Measurements from ENCODE around the gene LRRC46. TPM values are rescaled to one million over a fixed set of nuclear protein-coding genes. Genes with fewer than 3 reads are reported as not detected.
A peak's percentile ranks its signal among the peaks of the same experiment; 100 is the strongest.

Gene LRRC46
- total and polyA plus RNA-seq, 9 of the 15 experiments (the other 6 are each of a cell fraction or from before 2014, with no cell fraction given): 0.39 to 1.4 (median 0.53) TPM; not detected in 1

DNA sequence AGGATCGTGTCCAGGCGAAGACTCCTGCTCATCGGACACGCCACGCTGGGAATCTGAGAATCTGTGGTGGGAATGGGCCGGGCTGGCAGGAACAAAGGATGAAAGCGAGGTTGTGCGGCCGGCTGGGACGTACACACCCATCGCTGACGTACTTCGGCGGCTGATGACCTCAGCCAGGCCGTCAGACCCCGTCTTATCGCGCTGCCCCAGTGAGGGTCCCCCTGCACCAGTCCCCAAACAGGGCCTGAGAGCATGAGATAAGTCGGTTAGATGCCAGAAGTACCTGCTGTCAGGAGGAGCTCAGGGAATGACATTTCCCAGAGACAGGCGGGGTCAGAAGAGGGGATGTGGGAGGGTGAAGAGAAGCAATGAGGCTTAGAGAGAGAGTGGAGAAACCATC lies 35.5 kb downstream of the LRRC46 start (continued):
- TF ChIP-seq, protein P1, sequence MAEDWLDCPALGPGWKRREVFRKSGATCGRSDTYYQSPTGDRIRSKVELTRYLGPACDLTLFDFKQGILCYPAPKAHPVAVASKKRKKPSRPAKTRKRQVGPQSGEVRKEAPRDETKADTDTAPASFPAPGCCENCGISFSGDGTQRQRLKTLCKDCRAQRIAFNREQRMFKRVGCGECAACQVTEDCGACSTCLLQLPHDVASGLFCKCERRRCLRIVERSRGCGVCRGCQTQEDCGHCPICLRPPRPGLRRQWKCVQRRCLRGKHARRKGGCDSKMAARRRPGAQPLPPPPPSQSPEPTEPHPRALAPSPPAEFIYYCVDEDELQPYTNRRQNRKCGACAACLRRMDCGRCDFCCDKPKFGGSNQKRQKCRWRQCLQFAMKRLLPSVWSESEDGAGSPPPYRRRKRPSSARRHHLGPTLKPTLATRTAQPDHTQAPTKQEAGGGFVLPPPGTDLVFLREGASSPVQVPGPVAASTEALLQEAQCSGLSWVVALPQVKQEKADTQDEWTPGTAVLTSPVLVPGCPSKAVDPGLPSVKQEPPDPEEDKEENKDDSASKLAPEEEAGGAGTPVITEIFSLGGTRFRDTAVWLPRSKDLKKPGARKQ (CRISPR knock-in tag; IDR thresholded peaks at IDR 0.05): no peak
- no peak for TF ChIP-seq ZNF436 (CRISPR knock-in tag; IDR thresholded peaks at IDR 0.05)
- peak; percentile 99 for TF ChIP-seq DPF2 (IDR thresholded peaks at IDR 0.05)
- TF ChIP-seq, protein P2, sequence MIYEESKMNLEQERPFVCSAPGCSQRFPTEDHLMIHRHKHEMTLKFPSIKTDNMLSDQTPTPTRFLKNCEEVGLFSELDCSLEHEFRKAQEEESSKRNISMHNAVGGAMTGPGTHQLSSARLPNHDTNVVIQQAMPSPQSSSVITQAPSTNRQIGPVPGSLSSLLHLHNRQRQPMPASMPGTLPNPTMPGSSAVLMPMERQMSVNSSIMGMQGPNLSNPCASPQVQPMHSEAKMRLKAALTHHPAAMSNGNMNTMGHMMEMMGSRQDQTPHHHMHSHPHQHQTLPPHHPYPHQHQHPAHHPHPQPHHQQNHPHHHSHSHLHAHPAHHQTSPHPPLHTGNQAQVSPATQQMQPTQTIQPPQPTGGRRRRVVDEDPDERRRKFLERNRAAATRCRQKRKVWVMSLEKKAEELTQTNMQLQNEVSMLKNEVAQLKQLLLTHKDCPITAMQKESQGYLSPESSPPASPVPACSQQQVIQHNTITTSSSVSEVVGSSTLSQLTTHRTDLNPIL (CRISPR knock-in tag; IDR thresholded peaks at IDR 0.05): no peak
- TF ChIP-seq, protein P3, sequence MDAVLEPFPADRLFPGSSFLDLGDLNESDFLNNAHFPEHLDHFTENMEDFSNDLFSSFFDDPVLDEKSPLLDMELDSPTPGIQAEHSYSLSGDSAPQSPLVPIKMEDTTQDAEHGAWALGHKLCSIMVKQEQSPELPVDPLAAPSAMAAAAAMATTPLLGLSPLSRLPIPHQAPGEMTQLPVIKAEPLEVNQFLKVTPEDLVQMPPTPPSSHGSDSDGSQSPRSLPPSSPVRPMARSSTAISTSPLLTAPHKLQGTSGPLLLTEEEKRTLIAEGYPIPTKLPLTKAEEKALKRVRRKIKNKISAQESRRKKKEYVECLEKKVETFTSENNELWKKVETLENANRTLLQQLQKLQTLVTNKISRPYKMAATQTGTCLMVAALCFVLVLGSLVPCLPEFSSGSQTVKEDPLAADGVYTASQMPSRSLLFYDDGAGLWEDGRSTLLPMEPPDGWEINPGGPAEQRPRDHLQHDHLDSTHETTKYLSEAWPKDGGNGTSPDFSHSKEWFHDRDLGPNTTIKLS (IDR thresholded peaks at IDR 0.05; ENCODE audit: borderline replicate concordance, low read depth): 0 out of 2 replicates have a peak, but pooled peaks have one; percentile 50
- peak; percentile 79 for TF ChIP-seq ZKSCAN1 (IDR thresholded peaks at IDR 0.05; ENCODE audit: low read depth, low read length)
- TF ChIP-seq STAT5A (IDR thresholded peaks at IDR 0.05; ENCODE audit: borderline replicate concordance, low read length): peak; percentile 95
- TF ChIP-seq POLR3A (IDR thresholded peaks at IDR 0.05; ENCODE audit: borderline replicate concordance, extremely low read depth, insufficient read depth, insufficient read length): no peak
- TF ChIP-seq, protein P4, sequence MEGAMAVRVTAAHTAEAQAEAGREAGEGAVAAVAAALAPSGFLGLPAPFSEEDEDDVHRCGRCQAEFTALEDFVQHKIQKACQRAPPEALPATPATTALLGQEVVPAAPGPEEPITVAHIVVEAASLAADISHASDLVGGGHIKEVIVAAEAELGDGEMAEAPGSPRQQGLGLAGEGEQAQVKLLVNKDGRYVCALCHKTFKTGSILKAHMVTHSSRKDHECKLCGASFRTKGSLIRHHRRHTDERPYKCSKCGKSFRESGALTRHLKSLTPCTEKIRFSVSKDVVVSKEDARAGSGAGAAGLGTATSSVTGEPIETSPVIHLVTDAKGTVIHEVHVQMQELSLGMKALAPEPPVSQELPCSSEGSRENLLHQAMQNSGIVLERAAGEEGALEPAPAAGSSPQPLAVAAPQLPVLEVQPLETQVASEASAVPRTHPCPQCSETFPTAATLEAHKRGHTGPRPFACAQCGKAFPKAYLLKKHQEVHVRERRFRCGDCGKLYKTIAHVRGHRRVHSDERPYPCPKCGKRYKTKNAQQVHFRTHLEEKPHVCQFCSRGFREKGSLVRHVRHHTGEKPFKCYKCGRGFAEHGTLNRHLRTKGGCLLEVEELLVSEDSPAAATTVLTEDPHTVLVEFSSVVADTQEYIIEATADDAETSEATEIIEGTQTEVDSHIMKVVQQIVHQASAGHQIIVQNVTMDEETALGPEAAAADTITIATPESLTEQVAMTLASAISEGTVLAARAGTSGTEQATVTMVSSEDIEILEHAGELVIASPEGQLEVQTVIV (CRISPR knock-in tag; IDR thresholded peaks at IDR 0.05; ENCODE audit: borderline replicate concordance): no peak
- TF ChIP-seq, protein P5, sequence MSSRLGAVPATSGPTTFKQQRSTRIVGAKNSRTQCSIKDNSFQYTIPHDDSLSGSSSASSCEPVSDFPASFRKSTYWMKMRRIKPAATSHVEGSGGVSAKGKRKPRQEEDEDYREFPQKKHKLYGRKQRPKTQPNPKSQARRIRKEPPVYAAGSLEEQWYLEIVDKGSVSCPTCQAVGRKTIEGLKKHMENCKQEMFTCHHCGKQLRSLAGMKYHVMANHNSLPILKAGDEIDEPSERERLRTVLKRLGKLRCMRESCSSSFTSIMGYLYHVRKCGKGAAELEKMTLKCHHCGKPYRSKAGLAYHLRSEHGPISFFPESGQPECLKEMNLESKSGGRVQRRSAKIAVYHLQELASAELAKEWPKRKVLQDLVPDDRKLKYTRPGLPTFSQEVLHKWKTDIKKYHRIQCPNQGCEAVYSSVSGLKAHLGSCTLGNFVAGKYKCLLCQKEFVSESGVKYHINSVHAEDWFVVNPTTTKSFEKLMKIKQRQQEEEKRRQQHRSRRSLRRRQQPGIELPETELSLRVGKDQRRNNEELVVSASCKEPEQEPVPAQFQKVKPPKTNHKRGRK (tag; IDR thresholded peaks at IDR 0.05): no peak
- peak; percentile 77 for TF ChIP-seq SMAD1 (IDR thresholded peaks at IDR 0.05; ENCODE audit: low read depth, low read length, partially characterized antibody)
- no peak for TF ChIP-seq CEBPG (CRISPR knock-in tag; IDR thresholded peaks at IDR 0.05)
- no peak for TF ChIP-seq CEBPG (tag; conservative IDR thresholded peaks at IDR 0.05 in 1 of 2, IDR thresholded peaks at IDR 0.05 in 1 of 2)
- peak; percentile 20; the same call in 1 of the 2 replicates for TF ChIP-seq HCFC1 (IDR thresholded peaks at IDR 0.05; ENCODE audit: low read depth, low read length)
- TF ChIP-seq ETV6 (IDR thresholded peaks at IDR 0.05; ENCODE audit: borderline replicate concordance in 1 of 2, low read depth in 2 of 2, low read length in 1 of 2): 0 out of 4 replicates have a peak, but pooled peaks of 1 of the 2 experiments have one; percentile 40
- TF ChIP-seq ETV6 (CRISPR knock-in tag; IDR thresholded peaks at IDR 0.05; ENCODE audit: borderline replicate concordance): no peak
- TF ChIP-seq MAFK (IDR thresholded peaks at IDR 0.05; ENCODE audit: low read length): no peak
- peak; percentile 95 for TF ChIP-seq CXXC5 (CRISPR knock-in tag; IDR thresholded peaks at IDR 0.05)
- TF ChIP-seq CTBP1 (IDR thresholded peaks at IDR 0.05; ENCODE audit: borderline replicate concordance): peak; percentile 100
- 0 out of 2 replicates have a peak, but pooled peaks have one; percentile 46 for TF ChIP-seq NFRKB (IDR thresholded peaks at IDR 0.05; ENCODE audit: low read depth)
- TF ChIP-seq HMG20B (CRISPR knock-in tag; IDR thresholded peaks at IDR 0.05): no peak
